ENCODE results near the gene MYO9B.
"Not testable (repeated sequence)": the region's sequence is repeated elsewhere in the genome, so short reads cannot be mapped to it uniquely, and the experiment has no call there.

The MYO9B gene

GRCh38 chr19:17116996-17117702, 41.6 kb downstream of the MYO9B start:
- no peak for DNase-seq

GRCh38 chr19:17118957-17119356, 43.4 kb downstream of the MYO9B start:
- no peak for DNase-seq

- DNase-seq = no peak
Observed at GRCh38 chr19:17121736-17122293, 46.2 kb downstream of the MYO9B start.

GRCh38 chr19:17123041-17123440, 47.5 kb downstream of the MYO9B start:
- no peak for DNase-seq

GRCh38 chr19:17124025-17124424, 48.4 kb downstream of the MYO9B start:
- DNase-seq = no peak

- DNase-seq = no peak
Observed at GRCh38 chr19:17125062-17125727, 49.6 kb downstream of the MYO9B start.

- DNase-seq = no peak
Observed at GRCh38 chr19:17125728-17126677, 50.4 kb downstream of the MYO9B start.

- no peak for DNase-seq
Observed at GRCh38 chr19:17127671-17128070, 52.1 kb downstream of the MYO9B start.

- DNase-seq = no peak
Observed at GRCh38 chr19:17128403-17128802, 52.8 kb downstream of the MYO9B start.

GRCh38 chr19:17128820-17129219, 53.2 kb downstream of the MYO9B start:
- DNase-seq = no peak

- no peak for DNase-seq
Observed at GRCh38 chr19:17129377-17129776, 53.8 kb downstream of the MYO9B start.

- no peak for DNase-seq
Observed at GRCh38 chr19:17135001-17135853, 59.6 kb downstream of the MYO9B start.

GRCh38 chr19:17136021-17136420, 60.4 kb downstream of the MYO9B start:
- no peak for DNase-seq

- no peak for DNase-seq
Observed at GRCh38 chr19:17136617-17137016, 61.0 kb downstream of the MYO9B start.

GRCh38 chr19:17137417-17137816, 61.8 kb downstream of the MYO9B start:
- no peak for DNase-seq

- DNase-seq = not testable (repeated sequence)
Observed at GRCh38 chr19:17138052-17138846, 62.7 kb downstream of the MYO9B start.

GRCh38 chr19:17138937-17139598, 63.5 kb downstream of the MYO9B start:
- DNase-seq = peak; percentile 73

- DNase-seq = not testable (repeated sequence)
Observed at GRCh38 chr19:17144771-17145170, 69.2 kb downstream of the MYO9B start.

GRCh38 chr19:17145546-17146497, 70.2 kb downstream of the MYO9B start:
- no peak for DNase-seq

GRCh38 chr19:17148130-17148529, 72.6 kb downstream of the MYO9B start:
- DNase-seq = no peak

Data from NCI-H2029 (cell line).